SHP77 treated with DMSO at 0.1 percent for 48 hours (cell line): ENCODE measurements around the gene NDST1.

ENCODE experiments used
- DNase-seq: peaks from one replicate; lab custom pipeline; 2025; lab: John Stamatoyannopoulos, UW

Gene NDST1

DNA sequence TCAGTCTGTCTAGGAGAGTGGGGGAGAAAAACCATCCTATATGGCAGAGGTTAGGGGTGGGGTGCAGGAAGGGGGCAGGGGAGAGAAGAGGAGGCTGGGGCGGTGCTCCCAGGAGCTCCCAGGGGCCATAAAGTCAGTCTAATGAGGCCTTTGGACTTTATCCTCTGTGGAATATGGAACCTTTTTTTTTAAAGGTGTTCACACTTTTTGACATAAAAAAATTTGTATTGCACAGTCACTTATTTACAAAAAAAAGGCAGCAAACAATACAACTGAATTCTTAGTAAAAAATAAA lies 80.6 kb downstream of the NDST1 start:
- no peak for DNase-seq

DNA sequence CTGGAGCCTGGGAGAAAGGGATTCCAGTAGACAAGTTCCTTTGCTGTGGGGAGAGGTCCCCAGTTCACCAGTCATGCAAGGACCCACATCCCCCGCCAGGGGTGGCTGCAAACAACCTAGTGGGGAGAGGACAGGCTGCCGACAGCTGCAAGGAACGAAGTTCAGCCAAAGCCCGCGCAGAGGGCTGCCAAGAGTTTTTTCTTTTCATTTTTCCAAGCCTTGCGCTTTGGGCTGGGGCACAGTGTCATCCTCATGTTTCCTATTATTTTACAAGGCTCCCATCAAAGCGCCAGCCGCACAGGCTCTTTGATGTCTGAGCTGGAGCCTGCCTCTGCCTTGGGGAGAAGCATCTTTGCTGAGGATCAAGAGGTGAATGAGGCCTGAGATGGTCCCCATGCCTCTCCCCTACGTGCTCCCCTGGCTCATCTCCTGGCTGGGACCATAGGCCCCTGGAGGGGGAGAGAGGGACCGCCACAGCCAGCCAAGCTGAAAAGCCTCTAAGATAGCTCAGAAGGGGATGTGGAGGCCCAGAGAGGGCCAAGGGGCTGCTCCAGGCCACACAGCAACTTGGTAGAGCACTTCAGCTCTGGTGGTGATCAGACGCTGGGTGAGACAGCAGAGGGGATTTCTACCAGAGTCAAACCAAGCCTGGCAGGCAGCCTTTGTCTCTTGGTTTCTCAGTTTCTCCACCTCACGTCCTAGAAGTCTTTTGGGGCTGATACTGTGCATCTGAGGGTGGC lies 82.1 kb downstream of the NDST1 start:
- DNase-seq, result no peak

- DNase-seq, result no peak
These were observed 83.2 kb downstream of the NDST1 start for GRCh38 chr5:150590979-150591695.

- DNase-seq, result no peak
These were observed 85.7 kb downstream of the NDST1 start for GRCh38 chr5:150593593-150593992.

GRCh38 chr5:150593996-150594395 lies 86.1 kb downstream of the NDST1 start:
- no peak for DNase-seq

DNA sequence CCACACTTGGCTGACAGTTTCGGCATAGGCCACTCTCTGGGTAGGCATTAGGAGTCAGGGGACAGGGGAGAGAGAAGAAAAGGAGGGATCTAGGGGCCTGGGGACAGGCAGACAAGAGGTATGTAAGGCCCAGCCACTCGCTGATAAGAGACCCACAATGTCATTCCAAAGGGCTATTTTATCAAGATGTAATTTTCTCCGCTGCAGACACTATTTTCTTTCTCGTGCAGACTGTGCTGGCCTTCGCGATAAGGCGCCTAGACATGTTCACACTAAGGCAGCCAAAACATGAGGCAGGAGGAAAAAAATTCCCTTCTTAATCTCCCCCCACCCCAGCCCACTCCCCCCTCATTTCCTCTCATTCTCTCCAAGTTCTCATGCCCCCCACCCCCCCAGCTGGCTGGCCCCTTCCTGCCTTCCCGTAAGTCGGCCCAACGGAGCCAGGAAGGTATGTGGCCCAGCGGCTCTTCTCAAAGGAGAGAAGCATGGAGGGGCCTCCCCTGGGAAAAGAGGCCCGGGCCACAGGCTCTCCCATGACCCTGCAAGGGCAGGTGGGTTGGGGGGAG lies 87.6 kb downstream of the NDST1 start:
- no peak for DNase-seq

GRCh38 chr5:150596313-150596712 lies 88.4 kb downstream of the NDST1 start:
- DNase-seq, result no peak

DNA sequence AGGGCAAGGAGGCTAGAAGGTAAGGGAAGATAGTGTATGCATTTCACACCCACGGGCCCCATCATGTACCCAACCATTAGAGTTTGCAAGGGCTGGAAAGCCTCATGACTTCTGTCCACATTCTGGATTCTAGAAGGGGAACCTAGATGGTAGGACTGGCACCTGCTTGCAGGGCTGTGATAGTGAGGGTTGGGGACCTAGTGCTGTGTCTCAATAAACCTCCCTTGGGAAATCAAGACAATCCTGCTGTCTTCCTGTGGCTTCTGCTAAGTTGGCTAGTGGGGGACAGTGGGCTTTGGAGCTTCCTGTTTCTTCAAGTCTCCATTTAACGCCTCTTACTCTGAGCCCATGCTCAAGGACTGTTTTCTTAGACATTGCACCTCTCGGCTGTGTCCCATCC lies 88.9 kb downstream of the NDST1 start:
- no peak for DNase-seq

- no peak for DNase-seq
These were observed 90.1 kb downstream of the NDST1 start for GRCh38 chr5:150598006-150598405.

GRCh38 chr5:150598821-150599273 lies 90.9 kb downstream of the NDST1 start:
- DNase-seq, result no peak

GRCh38 chr5:150599281-150599680 lies 91.3 kb downstream of the NDST1 start:
- DNase-seq, result no peak

DNA sequence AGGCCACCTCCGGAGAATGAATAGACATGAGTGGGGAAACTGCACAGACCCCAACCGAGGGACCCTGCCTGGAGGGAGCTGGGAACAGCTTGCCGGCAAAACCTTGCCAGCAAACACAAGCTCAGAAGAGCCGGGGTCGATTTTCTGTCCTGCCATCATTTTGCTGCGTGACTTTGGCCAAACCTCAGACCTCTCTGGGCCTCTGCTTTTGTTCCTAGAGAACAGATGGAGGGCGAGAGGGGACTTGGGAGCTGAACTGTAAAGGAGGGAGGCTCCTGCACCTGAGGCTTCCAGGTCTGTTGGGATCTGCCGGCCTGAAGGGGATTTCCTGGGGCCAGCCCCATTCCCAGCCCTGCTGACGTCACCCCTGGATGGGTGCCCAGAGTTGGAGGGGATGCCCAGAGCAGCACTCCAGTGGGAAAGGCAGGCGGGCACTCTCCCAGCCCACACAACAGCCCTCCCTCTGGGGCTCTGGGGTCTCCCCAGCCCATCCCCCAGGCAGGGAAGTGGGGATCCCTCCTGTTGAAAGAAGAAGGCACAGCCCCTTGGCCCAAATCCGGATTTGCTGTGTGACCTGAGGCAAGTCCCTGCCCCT lies 92.1 kb downstream of the NDST1 start:
- peak; percentile 62 for DNase-seq

- no peak for DNase-seq
These were observed 92.9 kb downstream of the NDST1 start for GRCh38 chr5:150600616-150601490.

- no peak for DNase-seq
These were observed 93.8 kb downstream of the NDST1 start for GRCh38 chr5:150601491-150602345.

DNA sequence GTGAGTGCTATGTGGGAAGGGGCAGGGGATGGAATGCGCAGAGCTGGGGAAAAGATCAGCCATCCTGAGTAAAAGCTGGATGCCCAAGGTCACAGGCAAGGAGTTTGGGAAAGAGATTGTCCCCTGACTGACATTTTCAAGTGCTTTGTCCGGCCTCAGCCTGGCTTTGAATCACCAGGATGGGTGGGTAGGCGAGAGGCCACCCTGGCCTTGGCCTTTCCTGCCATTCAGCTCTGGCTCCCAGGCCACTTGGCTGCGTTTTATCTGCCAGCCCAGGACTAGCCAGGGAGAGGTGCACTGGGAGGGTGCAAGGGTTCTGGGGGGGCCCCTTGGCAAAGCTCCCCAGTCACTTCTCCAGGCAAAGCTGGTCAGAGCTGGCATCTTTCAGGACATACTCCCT lies 95.1 kb downstream of the NDST1 start:
- DNase-seq, result no peak

DNA sequence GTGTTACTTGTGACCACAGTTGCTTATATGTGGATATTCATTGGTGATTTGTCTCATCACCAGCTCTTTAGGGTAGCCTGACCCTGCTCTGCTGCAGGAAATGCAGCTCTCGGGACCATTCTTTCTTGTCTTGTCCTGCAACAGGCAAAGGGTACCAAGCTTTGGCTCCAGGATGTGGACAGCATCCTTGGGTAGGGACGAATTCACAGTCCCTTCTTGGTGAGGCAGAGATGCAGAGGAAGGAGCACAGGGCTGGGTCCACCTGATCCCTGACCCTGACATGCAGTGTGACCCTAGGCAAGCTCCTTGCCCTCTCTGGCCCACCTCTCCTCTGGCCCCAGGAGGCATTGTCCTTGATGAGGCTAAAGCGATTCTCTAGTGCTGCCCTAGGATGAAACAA lies 95.6 kb downstream of the NDST1 start:
- no peak for DNase-seq

- DNase-seq, result no peak
These were observed 96.1 kb downstream of the NDST1 start for GRCh38 chr5:150604010-150604409.

DNA sequence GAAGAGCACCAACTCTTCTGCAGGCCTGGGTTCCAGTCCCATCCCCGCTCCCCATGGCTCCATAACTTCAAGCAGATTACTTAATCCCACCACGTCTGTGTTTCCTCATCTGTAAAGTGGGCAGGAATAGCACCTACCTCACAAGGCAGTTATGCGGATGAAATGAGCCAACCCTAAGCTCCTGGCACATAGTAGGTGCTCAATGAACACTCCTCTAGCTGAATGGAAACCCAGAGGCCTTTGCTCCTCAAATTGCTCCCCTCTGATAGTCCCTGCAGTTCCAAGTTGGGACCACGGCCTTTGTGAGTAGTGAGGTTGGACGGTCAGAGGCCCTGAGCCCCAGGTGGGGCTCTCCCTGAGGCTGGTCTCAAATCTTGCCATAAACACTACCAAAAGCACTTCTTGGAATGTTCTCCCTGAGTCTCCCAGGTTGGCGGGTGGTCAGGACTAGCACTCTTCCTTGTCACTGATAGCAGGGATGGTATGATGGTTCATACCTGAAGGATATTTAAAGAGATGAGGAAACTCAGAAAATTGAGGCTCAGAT lies 97.0 kb downstream of the NDST1 start:
- DNase-seq, result no peak

- no peak for DNase-seq
These were observed 97.6 kb downstream of the NDST1 start for GRCh38 chr5:150605546-150605945.

DNA sequence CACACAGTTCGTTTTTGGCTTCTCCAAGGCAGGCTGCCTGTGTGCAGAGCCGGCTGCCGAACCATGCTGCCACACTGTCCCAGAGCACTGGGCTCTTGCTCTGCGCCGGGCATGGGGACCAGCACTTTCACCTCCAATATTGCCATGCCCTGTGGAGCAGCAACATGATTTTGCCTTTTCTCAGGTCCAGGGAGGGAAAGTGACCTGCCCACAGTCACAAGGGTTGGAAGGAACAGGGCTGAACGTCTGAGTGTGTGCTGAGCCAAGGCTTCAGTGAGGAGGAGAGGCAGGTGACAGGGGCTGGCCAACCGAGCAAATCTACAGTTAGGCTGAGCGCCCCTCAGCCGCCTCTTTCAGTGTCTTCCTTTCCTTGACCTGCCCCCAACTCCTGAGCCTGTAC lies 98.5 kb downstream of the NDST1 start:
- no peak for DNase-seq

DNA sequence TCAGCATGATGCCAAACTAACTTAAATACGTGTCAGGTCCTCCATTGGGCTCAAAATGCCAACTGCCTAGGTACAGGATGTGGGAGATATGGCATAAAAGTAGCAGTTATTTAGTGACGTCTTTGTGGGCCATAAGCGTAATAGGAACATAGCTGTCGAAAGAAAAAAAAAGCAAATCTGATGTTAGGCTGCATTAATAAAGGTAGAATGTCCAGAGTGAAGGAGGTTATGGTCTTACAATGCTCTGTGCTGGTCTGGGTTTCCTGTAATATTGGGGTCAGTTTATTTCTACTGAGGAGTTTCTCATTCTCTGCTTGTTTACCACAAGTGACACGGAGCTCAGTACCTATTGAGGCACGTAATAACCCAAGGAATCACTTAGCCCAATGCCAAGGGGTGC lies 99.2 kb downstream of the NDST1 start:
- no peak for DNase-seq
